Measurements from ENCODE around the gene UBL7.
A peak's percentile ranks its signal among the peaks of the same experiment; 100 is the strongest.

UBL7 gene

DNA sequence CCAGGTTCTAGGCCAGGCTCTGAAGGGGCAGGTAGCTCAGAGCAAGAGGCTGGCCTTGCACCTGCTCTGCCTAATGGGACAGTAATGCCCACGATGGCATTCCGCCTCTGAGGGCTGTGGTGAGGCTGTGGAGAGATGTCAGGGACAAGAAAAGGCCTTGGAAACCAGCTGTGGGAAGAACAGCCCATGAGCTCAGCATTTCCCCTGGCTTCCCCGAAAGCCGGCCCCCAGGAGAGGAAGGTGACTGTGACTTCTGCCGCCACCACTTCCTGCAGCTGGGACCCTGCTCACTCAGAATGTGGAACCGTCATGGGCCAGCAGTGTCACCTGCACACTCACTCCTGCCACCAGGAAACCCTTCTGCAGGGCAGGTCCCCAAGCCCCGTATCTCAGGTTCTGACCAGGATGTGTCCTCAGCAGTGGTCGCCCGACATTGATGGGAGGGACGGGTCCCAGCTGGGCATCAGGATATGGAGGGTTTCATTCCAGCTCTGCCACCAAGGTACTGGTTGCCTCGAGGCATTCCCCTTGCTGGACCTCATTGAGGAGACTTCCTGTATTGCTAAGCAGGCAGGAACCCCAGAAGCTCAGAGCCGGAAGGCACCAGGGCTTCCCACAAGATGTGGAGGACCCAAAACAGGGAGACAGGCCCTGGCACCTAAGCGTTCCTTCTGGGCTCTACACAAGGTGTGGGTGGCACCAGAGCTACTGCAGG, 57.9 kb downstream of the UBL7 start:
- Mint-ChIP-seq H3K27me3 (no peaks in the 10 kb centered on the region), H3K27ac (peak overlapping the region; percentile 94), H3K9me3 (no peaks in the 10 kb centered on the region), H3K4me1 (peaks cover 86% of the 10 kb centered on the region), H3K4me3 (peak overlapping the region; percentile 65), H3K36me3 (peaks cover 12% of the 10 kb centered on the region)
- peak; percentile 78 for ATAC-seq

GRCh38 chr15:74402337-74402841, 58.6 kb downstream of the UBL7 start:
- H3K4me3 Mint-ChIP-seq: peak overlapping the region; percentile 15
- no peaks in the 10 kb centered on the region for H3K27me3 Mint-ChIP-seq
- H3K4me1 Mint-ChIP-seq: peaks cover 86% of the 10 kb centered on the region
- peak overlapping the region; percentile 94 for H3K27ac Mint-ChIP-seq
- ATAC-seq: no peak
- H3K9me3 Mint-ChIP-seq: no peaks in the 10 kb centered on the region
- H3K36me3 Mint-ChIP-seq: peaks cover 12% of the 10 kb centered on the region

GRCh38 chr15:74400915-74401757, 59.8 kb downstream of the UBL7 start:
- no peaks in the 10 kb centered on the region for H3K27me3 Mint-ChIP-seq
- H3K36me3 Mint-ChIP-seq: peaks cover 2% of the 10 kb centered on the region
- peak overlapping the region; percentile 94 for H3K27ac Mint-ChIP-seq
- H3K9me3 Mint-ChIP-seq: no peaks in the 10 kb centered on the region
- peak overlapping the region; percentile 15 for H3K4me3 Mint-ChIP-seq
- peaks cover 86% of the 10 kb centered on the region for H3K4me1 Mint-ChIP-seq
- ATAC-seq: no peak

- peaks cover 86% of the 10 kb centered on the region for H3K4me1 Mint-ChIP-seq
These were observed 60.6 kb downstream of the UBL7 start for GRCh38 chr15:74400313-74400860.

GRCh38 chr15:74399511-74400312, 61.2 kb downstream of the UBL7 start:
- Mint-ChIP-seq H3K27ac (peak overlapping the region; percentile 94), H3K36me3 (no peaks in the 10 kb centered on the region), H3K9me3 (no peaks in the 10 kb centered on the region), H3K4me1 (peaks cover 92% of the 10 kb centered on the region), H3K4me3 (no peak overlapping the region), H3K27me3 (no peaks in the 10 kb centered on the region)
- ATAC-seq: no peak

More at GRCh38 chr15:74400313-74400860, 60.6 kb downstream of the UBL7 start:
- Mint-ChIP-seq H3K27ac (peak overlapping the region; percentile 94), H3K9me3 (no peaks in the 10 kb centered on the region), H3K4me3 (peak overlapping the region; percentile 15), H3K36me3 (no peaks in the 10 kb centered on the region), H3K27me3 (no peaks in the 10 kb centered on the region)
- ATAC-seq: no peak

DNA sequence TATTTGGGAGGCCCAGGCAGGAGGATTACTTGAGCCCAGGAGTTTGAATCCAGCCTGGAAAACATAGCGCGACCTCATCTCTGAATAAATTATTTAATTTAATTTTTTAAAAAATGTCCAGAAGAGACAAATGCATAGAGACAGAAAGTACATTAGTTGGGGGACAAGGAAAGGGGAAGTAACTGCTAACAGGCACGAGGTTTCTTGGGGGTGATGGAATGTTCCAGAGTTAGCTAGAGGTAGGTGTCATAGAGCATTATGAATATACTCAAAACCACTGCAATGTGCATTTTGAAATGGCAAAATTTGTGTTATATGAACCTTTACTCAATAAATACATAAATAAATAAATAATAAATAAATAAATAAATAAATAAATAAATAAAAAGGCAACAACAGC, 61.9 kb downstream of the UBL7 start:
- H3K36me3 Mint-ChIP-seq: no peaks in the 10 kb centered on the region
- H3K4me3 Mint-ChIP-seq: no peak overlapping the region
- H3K9me3 Mint-ChIP-seq: no peaks in the 10 kb centered on the region
- H3K27me3 Mint-ChIP-seq: no peaks in the 10 kb centered on the region
- no peak for ATAC-seq
- H3K4me1 Mint-ChIP-seq: peaks cover 92% of the 10 kb centered on the region
- H3K27ac Mint-ChIP-seq: peak overlapping the region; percentile 94

- no peak for ATAC-seq
- peaks cover 92% of the 10 kb centered on the region for H3K4me1 Mint-ChIP-seq
- no peaks in the 10 kb centered on the region for H3K36me3 Mint-ChIP-seq
- H3K27ac Mint-ChIP-seq: peak overlapping the region; percentile 94
- no peaks in the 10 kb centered on the region for H3K27me3 Mint-ChIP-seq
- peak overlapping the region; percentile 44 for H3K4me3 Mint-ChIP-seq
- H3K9me3 Mint-ChIP-seq: no peaks in the 10 kb centered on the region
These were observed 62.8 kb downstream of the UBL7 start for GRCh38 chr15:74398183-74398582.

DNA sequence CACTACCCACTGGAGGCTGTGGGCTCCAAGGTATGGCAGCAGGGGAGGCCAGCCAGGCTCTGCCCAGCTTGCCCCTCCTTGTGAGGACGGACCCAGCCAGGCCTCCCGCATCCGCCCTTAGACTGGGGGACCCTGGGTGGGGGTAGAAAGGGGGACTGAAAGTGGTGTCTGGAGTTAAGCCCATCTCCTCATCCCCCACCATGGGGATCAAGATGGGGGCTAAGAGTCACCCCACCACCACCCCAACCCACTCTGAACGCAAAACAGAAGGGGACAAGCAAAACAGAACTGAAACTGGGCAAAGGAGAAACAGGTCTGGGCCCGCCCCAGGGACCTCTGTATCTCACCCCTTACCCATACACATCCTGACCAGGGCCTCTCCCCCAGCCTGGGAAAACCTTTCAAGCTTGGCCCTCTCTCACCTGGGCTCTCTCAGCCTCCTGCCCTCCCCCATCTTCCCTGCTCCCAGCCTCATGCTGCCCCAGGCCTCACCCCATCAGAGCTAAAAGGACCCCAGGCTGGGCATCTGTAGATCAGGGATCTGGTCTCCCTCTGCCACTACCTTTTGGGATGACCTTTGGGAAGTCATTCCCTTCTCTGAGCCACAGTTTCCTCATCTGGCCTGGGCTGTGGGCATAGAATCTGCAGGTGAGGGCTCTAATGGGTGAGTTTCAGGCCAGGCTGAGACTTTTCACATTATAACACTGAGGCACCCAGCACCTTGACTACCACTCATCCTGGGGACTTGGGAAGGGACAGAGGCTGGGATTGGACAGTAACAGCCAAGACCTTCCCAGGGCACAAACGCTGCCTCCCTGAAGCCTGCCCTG, 63.5 kb downstream of the UBL7 start:
- Mint-ChIP-seq H3K9me3 (no peaks in the 10 kb centered on the region), H3K27me3 (no peaks in the 10 kb centered on the region), H3K36me3 (no peaks in the 10 kb centered on the region), H3K4me3 (peak overlapping the region; percentile 44), H3K4me1 (peaks cover 92% of the 10 kb centered on the region), H3K27ac (peak overlapping the region; percentile 94)
- ATAC-seq: peak; percentile 67

GRCh38 chr15:74396445-74397238, 64.3 kb downstream of the UBL7 start:
- Mint-ChIP-seq H3K27ac (peak overlapping the region; percentile 94), H3K4me1 (peaks cover 92% of the 10 kb centered on the region)
- peak; percentile 80 for ATAC-seq

DNA sequence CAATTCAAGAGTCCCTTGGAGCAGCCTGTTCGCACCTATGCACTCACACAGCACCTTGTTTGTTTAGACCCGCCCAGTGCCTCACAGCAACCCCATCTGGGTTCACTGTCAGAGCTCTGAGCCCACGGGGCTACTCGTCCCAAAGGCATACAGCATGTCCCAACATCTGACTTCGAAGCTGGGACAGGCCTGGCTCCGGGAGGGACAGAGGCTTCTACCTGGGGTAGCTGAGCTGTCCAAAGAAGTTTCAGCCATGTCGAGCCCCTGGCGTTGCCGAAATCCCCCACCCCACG, 64.9 kb downstream of the UBL7 start:
- Mint-ChIP-seq H3K4me3 (peak overlapping the region; percentile 63), H3K27ac (peak overlapping the region; percentile 94), H3K36me3 (no peaks in the 10 kb centered on the region), H3K27me3 (no peaks in the 10 kb centered on the region), H3K9me3 (no peaks in the 10 kb centered on the region), H3K4me1 (peaks cover 92% of the 10 kb centered on the region)
- peak; percentile 22 for ATAC-seq

More at GRCh38 chr15:74396445-74397238, 64.3 kb downstream of the UBL7 start:
- Mint-ChIP-seq H3K9me3 (no peaks in the 10 kb centered on the region), H3K36me3 (no peaks in the 10 kb centered on the region), H3K4me3 (peak overlapping the region; percentile 51), H3K27me3 (no peaks in the 10 kb centered on the region)
